Aortic smooth muscle cell (primary cell): ENCODE data around the gene CAMSAP2. TPM values are rescaled to one million over a fixed set of nuclear protein-coding genes. Genes with fewer than 3 reads are reported as not detected.

Experiments used
- total RNA-seq: library from RNA; depleted of rRNA; stranded (reverse); fragments of >200 nt; gene quantifications from 2 replicates; pipeline ENCODE4 v1.2.3, GENCODE V29; 2014

CAMSAP2 gene, protein sequence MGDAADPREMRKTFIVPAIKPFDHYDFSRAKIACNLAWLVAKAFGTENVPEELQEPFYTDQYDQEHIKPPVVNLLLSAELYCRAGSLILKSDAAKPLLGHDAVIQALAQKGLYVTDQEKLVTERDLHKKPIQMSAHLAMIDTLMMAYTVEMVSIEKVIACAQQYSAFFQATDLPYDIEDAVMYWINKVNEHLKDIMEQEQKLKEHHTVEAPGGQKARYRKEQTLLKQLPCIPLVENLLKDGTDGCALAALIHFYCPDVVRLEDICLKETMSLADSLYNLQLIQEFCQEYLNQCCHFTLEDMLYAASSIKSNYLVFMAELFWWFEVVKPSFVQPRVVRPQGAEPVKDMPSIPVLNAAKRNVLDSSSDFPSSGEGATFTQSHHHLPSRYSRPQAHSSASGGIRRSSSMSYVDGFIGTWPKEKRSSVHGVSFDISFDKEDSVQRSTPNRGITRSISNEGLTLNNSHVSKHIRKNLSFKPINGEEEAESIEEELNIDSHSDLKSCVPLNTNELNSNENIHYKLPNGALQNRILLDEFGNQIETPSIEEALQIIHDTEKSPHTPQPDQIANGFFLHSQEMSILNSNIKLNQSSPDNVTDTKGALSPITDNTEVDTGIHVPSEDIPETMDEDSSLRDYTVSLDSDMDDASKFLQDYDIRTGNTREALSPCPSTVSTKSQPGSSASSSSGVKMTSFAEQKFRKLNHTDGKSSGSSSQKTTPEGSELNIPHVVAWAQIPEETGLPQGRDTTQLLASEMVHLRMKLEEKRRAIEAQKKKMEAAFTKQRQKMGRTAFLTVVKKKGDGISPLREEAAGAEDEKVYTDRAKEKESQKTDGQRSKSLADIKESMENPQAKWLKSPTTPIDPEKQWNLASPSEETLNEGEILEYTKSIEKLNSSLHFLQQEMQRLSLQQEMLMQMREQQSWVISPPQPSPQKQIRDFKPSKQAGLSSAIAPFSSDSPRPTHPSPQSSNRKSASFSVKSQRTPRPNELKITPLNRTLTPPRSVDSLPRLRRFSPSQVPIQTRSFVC (N-terminal part only)
- total RNA-seq = 24.7 and 30.3 TPM in 2 replicates

DNA sequence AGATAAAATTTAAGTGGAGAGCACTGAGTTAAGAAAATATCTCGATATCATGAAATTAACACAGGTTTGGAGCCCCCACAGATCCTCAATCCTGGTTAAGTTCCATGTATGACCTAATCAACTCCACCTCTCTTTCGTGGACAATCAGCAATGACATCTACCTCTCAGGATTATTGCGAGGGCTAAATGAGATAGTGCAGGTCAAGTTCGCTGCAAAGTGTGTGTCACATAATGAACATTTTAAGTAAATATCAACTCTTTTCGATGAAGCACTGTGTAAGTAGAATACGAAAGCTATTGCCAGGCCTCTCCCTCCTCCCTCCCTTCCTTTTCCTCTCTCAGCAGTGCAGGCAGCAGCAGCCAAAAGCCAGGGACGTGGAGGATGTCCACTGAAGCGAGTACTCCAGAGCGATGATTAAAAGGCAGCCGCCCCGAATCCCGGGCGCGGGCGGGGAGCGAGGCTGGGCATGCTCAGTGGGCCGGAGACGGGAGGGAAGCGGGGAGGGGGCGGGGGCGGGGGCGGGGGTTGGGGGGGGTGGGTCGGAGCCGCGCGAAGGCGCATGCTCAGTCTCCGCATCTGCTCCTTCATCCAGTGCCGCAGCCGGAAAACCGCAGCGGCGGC lies at the start of gene CAMSAP2:
TSS of gene CAMSAP2 (plus strand) at position 567 of the 622 bp plus-strand sequence. CDS start 935 bp downstream, outside the sequence.

DNA sequence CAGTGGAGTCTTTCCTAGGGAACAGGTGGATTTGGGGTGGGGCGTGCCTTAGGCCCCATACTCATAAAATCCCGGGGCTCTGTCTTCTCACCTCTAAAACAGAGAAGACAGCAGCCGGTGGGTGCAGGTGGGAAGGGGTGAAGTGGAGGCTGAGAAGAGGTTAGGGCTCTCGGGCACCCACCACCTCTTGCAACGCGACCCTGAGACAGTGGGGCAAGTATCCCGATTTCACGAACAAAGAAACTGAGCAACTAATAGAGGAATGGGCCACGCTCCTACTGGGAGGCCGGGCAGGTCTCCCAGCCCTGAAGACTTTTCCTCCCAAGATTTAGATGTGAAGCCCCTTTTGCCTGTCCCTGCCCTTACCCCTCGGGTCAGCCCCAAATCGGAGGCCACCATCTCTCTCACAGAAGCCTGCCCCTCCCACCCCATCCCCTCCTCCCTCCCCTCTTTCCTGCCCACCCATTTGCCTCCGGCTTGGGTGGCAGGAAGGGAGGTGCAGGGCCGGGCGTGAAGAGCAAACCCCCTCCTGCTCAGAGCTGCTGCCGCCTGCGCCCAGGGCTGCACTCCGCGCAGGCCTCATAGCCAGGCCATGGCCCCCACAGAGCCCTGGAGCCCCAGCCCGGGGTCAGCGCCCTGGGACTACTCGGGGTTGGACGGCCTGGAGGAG lies 133.9 kb downstream of the CAMSAP2 start, which contains the start of gene GPR25:
TSS of gene GPR25 (plus strand) at position 536 of the 670 bp plus-strand sequence. CDS start at position 593, 57 bp downstream.

DNA sequence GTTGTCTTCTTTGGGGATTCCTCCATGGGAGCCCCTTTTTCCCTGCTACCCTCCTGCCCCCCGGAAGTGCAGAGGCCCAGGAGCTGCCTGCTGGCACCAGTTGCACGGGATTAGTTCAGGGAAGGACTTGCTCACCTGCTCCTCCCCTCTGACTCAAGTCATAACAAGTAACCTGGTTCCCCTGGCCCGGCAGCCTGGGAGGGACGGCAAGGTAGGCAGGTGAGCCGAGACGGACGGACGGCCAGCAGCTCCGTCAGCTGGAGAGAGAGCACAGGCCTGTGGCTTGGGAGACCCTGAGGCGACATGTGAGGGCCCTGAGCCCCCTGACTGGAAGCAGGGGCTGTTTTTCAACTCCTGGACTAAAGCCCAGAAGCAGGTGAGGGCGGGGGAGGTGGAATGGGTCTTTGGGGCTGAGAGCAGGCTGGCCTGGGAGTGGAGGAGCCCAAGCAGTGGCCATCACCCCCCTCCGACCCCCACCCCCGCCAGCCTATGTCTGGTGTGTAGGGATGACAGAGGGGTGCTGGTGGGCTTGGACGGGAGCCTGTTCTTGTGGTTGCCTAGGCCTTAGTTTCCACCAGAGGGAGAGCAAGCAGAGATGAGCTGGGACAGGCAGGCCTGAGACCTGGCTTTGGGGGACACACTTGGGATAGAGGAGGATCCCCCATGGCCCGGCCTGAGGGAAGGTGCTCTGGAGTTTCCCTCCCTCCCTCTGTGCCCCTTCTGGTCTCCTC lies 156.2 kb downstream of the CAMSAP2 start, which contains the start of gene INAVA:
TSS of gene INAVA (plus strand) at position 189 of the 731 bp plus-strand sequence. CDS start 3,501 bp downstream, outside the sequence.

Other genes starting within 250 kb of the CAMSAP2 start
- gene KIF14, start 118.1 kb upstream of the CAMSAP2 start, total RNA-seq = 4.5 and 7.4 TPM in 2 replicates
- gene DDX59, start 69.0 kb upstream of the CAMSAP2 start, total RNA-seq = 18.0 and 20.0 TPM in 2 replicates
- gene GPR25, start 134.1 kb downstream of the CAMSAP2 start, total RNA-seq = not detected in 2 replicates
- not detected in 2 replicates for gene INAVA, start 156.0 kb downstream of the CAMSAP2 start, total RNA-seq